ENCODE measurements around the gene ICOS.

GRCh38 chr2:203972066-203972465, 35.5 kb downstream of the ICOS start:
- TF ChIP-seq CTCF (IDR thresholded peaks at IDR 0.05) (no peak), POLR2A (IDR thresholded peaks at IDR 0.05) (no peak)
